ENCODE results near the gene KIF26A. TPM values are rescaled to one million over a fixed set of nuclear protein-coding genes. Genes with fewer than 3 reads are reported as not detected.

Gene KIF26A
- polyA plus RNA-seq, 1 donor from 2014 or later, result 11.2 TPM

DNA sequence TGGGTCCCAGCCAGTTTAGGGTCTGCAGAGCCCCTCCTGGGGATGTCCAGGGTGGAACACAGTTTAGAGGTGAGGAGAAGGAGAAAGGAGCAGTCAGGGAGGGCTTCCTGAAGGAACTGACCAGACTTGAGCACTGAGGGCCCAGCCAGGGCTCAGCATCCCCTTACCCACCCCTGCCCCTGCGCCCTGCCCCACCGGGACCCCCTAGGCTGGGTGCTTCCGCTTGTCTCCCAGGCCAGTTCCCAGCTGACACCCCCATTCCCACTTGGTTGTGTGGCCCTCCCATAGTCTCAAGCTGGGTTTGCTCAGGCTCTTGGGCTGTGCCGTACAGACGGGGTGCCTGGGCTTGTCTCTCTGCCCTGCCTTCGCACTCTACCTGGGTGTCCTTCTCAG, 26.3 kb upstream of the KIF26A start:
- Histone ChIP-seq H3K36me3 (ENCODE audit: insufficient read depth, low read length) (no peaks in the 10 kb centered on the region), H3K79me2 (replicated peaks; ENCODE audit: insufficient read depth, low read length) (no peaks in the 10 kb centered on the region), H3F3A (ENCODE audit: insufficient read depth, low read length, poor library complexity, severe bottlenecking) (no peaks in the 10 kb centered on the region), H3K4me3 (ENCODE audit: low read length) (no peak overlapping the region), H3K27me3 (ENCODE audit: insufficient read depth, low read depth, low read length) (peaks cover 25% of the 10 kb centered on the region), H3K4me2 (ENCODE audit: low read length) (no peak overlapping the region), H2AFZ (ENCODE audit: low read depth, low read length) (no peak overlapping the region), H3K27ac (ENCODE audit: low read length) (no peak overlapping the region), H3K9me3 (ENCODE audit: low read length) (no peaks in the 10 kb centered on the region), H4K20me1 (ENCODE audit: insufficient read depth) (no peaks in the 10 kb centered on the region), H3K9ac (ENCODE audit: low read length) (no peak overlapping the region), H3K9me2 (ENCODE audit: insufficient read depth, low read length) (no peaks in the 10 kb centered on the region)
- TF ChIP-seq TAF1 (IDR thresholded peaks at IDR 0.05; ENCODE audit: low read depth) (no peak), RAD21 (conservative IDR thresholded peaks at IDR 0.05) (no peak), EP300 (conservative IDR thresholded peaks at IDR 0.05; ENCODE audit: poor library complexity, severe bottlenecking) (no peak), MXI1 (conservative IDR thresholded peaks at IDR 0.05; ENCODE audit: poor library complexity, severe bottlenecking) (no peak), SMC3 (conservative IDR thresholded peaks at IDR 0.05; ENCODE audit: poor library complexity) (no peak), EZH2 (IDR thresholded peaks at IDR 0.05; ENCODE audit: borderline replicate concordance, insufficient read depth, low read length, poor library complexity, severe bottlenecking) (no peak), POLR2AphosphoS5 (IDR thresholded peaks at IDR 0.05) (no peak)
- TF ChIP-seq, protein P1, sequence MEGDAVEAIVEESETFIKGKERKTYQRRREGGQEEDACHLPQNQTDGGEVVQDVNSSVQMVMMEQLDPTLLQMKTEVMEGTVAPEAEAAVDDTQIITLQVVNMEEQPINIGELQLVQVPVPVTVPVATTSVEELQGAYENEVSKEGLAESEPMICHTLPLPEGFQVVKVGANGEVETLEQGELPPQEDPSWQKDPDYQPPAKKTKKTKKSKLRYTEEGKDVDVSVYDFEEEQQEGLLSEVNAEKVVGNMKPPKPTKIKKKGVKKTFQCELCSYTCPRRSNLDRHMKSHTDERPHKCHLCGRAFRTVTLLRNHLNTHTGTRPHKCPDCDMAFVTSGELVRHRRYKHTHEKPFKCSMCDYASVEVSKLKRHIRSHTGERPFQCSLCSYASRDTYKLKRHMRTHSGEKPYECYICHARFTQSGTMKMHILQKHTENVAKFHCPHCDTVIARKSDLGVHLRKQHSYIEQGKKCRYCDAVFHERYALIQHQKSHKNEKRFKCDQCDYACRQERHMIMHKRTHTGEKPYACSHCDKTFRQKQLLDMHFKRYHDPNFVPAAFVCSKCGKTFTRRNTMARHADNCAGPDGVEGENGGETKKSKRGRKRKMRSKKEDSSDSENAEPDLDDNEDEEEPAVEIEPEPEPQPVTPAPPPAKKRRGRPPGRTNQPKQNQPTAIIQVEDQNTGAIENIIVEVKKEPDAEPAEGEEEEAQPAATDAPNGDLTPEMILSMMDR (IDR thresholded peaks at IDR 0.05; ENCODE audit: poor library complexity, severe bottlenecking), result no peak

DNA sequence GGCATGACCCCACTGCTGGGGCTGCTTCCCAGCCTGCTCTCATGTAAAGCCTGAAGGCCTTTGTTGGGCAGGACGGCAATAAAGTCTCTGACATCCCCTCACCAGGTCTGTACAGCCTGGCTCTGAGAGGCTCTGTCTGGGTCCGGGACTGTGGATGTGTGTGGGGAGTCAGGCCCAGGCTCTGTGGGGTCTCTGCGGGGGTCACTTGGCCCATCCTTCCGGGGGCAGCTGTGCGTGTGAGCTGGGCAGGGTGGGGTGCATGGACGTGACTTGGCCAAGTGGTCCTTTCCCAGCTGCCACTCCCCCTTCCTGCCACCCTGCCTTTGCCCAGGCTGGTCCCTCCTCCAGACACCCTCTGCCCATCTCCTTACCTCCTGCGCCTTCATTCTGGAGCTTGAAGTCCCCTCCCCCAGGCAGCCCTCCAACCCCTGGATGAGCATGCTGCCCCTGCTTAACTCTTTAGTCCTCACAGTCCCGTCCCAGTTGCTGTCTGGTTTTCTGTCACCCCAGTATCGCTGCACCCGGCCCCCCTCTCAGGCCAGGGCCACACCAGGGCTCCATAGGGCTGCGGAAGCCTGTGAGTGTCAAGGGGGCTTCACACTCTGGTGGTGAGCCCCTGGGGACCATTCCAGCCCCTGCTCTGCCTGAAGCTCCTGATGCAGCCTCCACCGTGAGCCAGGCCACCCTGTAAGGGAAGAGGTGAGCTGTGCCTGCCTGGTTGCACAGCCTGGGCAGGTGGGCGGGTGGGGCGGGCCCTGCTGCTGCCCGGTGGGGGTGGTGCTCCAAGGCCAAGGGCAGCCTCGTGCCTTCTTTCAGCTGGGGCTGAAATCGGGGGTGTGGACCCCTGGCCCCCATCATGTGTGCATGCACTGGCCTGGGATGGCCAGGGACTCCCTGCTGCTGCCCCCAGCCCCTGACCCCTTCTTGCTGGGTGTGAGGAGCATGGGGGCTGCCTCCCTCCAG, 25.5 kb upstream of the KIF26A start:
- Histone ChIP-seq H4K20me1 (ENCODE audit: insufficient read depth) (no peaks in the 10 kb centered on the region), H3K79me2 (replicated peaks; ENCODE audit: insufficient read depth, low read length) (no peaks in the 10 kb centered on the region), H3K9me2 (ENCODE audit: insufficient read depth, low read length) (no peaks in the 10 kb centered on the region), H3K4me3 (ENCODE audit: low read length) (no peak overlapping the region), H2AFZ (ENCODE audit: low read depth, low read length) (no peak overlapping the region), H3K27ac (ENCODE audit: low read length) (no peak overlapping the region), H3K9ac (ENCODE audit: low read length) (no peak overlapping the region), H3F3A (ENCODE audit: insufficient read depth, low read length, poor library complexity, severe bottlenecking) (no peaks in the 10 kb centered on the region), H3K4me2 (ENCODE audit: low read length) (no peak overlapping the region), H3K9me3 (ENCODE audit: low read length) (no peaks in the 10 kb centered on the region), H3K27me3 (ENCODE audit: insufficient read depth, low read depth, low read length) (peaks cover 33% of the 10 kb centered on the region), H3K36me3 (ENCODE audit: insufficient read depth, low read length) (no peaks in the 10 kb centered on the region)
- TF ChIP-seq SMC3 (conservative IDR thresholded peaks at IDR 0.05; ENCODE audit: poor library complexity) (no peak), MXI1 (conservative IDR thresholded peaks at IDR 0.05; ENCODE audit: poor library complexity, severe bottlenecking) (no peak), POLR2AphosphoS5 (IDR thresholded peaks at IDR 0.05) (no peak), EZH2 (IDR thresholded peaks at IDR 0.05; ENCODE audit: borderline replicate concordance, insufficient read depth, low read length, poor library complexity, severe bottlenecking) (no peak), EP300 (conservative IDR thresholded peaks at IDR 0.05; ENCODE audit: poor library complexity, severe bottlenecking) (no peak), TAF1 (IDR thresholded peaks at IDR 0.05; ENCODE audit: low read depth) (no peak), RAD21 (conservative IDR thresholded peaks at IDR 0.05) (no peak)
- TF ChIP-seq, protein P2, sequence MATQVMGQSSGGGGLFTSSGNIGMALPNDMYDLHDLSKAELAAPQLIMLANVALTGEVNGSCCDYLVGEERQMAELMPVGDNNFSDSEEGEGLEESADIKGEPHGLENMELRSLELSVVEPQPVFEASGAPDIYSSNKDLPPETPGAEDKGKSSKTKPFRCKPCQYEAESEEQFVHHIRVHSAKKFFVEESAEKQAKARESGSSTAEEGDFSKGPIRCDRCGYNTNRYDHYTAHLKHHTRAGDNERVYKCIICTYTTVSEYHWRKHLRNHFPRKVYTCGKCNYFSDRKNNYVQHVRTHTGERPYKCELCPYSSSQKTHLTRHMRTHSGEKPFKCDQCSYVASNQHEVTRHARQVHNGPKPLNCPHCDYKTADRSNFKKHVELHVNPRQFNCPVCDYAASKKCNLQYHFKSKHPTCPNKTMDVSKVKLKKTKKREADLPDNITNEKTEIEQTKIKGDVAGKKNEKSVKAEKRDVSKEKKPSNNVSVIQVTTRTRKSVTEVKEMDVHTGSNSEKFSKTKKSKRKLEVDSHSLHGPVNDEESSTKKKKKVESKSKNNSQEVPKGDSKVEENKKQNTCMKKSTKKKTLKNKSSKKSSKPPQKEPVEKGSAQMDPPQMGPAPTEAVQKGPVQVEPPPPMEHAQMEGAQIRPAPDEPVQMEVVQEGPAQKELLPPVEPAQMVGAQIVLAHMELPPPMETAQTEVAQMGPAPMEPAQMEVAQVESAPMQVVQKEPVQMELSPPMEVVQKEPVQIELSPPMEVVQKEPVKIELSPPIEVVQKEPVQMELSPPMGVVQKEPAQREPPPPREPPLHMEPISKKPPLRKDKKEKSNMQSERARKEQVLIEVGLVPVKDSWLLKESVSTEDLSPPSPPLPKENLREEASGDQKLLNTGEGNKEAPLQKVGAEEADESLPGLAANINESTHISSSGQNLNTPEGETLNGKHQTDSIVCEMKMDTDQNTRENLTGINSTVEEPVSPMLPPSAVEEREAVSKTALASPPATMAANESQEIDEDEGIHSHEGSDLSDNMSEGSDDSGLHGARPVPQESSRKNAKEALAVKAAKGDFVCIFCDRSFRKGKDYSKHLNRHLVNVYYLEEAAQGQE (IDR thresholded peaks at IDR 0.05; ENCODE audit: borderline replicate concordance), result no peak
- TF ChIP-seq, protein P1 (IDR thresholded peaks at IDR 0.05; ENCODE audit: poor library complexity, severe bottlenecking), result no peak
